GM19328 (cell line): ENCODE results near the gene ZNF512B.
"Not testable (repeated sequence)": the region's sequence is repeated elsewhere in the genome, so short reads cannot be mapped to it uniquely, and the experiment has no call there.

Experiments
- ATAC-seq: cut with Tn5 transposase; IDR thresholded peaks from one replicate; pipeline ENCODE4 v1.9.1; 2021; ENCODE audit warnings: mild to moderate bottlenecking, moderate library complexity; ENCODE audit not compliant: unreplicated experiment

The ZNF512B gene

GRCh38 chr20:63935447-63935846 lies 34.3 kb downstream of the ZNF512B start:
- no peak for ATAC-seq

- ATAC-seq, result no peak
These were observed 35.3 kb downstream of the ZNF512B start for GRCh38 chr20:63934271-63935068.

DNA sequence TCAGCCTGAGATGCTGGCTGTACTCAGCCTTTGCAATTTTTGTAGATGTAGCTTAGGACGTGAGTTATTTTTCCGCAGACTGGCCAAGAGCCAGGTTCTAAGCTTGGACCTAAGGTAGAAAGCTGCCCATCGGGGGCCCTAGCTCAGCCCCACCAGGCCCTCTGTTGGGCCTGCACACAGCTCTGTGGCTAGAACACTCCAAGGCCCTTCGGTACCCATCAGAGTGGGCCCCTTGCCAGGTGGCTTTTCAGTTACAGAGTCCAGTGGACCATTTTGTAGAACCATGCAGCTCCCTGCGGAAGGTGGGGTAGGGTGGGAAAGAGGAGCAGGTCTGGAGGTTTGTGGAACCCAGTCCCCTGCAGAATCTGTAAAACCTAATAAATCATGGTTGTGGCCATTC lies 36.1 kb downstream of the ZNF512B start:
- ATAC-seq, result no peak

DNA sequence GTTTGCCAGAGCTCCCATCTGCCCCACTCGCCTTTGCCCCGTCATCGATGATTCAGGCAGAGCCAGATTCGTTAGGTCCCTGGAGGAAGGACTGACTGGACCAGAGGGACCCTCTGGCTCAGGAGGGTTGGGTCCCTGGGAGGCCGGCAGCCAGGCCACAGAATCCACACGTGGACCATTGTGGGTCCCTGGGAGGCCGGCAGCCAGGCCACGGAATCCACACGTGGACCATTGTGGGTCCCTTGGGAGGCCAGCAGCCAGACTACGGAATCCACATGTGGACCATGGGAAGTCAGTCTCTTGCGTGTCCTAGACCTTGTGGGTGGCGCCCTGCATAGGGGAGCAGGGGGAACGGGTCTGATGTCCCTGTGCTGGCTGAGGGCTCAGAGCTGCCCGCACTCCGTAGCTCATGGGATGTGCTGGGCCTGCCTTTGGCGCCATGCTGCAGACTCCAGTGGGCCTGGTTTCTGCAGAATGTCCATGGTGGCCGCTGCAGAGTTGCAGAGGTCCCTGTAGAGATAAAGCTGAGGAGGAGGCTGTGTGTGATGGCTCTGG lies 37.0 kb downstream of the ZNF512B start:
- ATAC-seq, result no peak

DNA sequence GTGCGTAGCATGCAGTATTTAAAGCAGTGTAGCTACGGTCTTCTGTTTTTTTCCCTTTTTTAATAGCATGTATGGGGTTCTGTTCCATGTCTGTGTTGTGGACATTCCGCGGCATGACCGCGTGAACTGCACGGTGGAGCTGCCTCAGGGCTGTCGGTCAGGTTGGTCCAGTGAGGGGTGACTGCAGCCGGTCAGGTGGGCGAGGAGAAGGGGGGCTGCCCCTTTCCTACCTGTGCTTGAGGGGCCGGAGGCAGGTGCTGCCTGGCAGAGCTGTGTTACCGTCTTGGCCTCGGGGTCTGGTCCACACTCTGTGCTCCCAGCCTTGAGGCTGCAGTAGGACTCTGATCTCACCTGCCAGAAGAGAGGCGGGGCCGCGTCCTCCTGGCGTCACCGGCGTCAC lies 38.0 kb downstream of the ZNF512B start:
- ATAC-seq, result no peak

DNA sequence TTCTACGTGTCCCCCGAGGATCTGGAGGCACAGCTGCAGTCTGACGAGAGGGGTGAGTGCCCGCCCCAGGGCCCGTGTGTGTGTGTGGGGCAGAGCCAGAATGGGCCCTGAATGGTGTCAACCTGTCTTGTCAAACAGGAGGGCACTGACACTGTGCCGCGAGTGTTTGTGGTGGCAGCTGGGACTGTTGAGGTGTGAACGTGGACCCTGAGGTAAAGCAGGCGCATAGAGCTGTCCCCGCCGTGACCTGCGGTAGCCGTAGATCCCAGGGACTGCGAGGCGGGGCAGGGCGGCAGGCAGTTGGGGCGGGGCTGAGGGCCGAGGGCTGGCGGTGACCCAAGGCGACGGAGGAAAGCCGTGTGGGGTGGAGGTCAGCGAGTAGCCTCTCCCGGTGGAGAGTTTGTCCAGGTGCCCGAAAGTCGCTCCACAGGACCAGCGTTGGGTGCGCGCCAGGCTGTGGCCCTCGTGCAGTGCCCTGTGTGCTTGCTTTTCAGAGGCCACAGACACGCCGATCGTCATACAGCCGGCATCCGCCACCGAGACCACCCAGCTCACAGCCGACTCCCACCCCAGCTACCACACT lies 38.7 kb downstream of the ZNF512B start:
- ATAC-seq, result no peak

GRCh38 chr20:63929473-63929883 lies 40.3 kb downstream of the ZNF512B start:
- ATAC-seq, result not testable (repeated sequence)

GRCh38 chr20:63929071-63929470 lies 40.7 kb downstream of the ZNF512B start:
- ATAC-seq, result no peak

- no peak for ATAC-seq
These were observed 43.4 kb downstream of the ZNF512B start for GRCh38 chr20:63926298-63926697.

GRCh38 chr20:63924241-63924640 lies 45.5 kb downstream of the ZNF512B start:
- ATAC-seq, result no peak

DNA sequence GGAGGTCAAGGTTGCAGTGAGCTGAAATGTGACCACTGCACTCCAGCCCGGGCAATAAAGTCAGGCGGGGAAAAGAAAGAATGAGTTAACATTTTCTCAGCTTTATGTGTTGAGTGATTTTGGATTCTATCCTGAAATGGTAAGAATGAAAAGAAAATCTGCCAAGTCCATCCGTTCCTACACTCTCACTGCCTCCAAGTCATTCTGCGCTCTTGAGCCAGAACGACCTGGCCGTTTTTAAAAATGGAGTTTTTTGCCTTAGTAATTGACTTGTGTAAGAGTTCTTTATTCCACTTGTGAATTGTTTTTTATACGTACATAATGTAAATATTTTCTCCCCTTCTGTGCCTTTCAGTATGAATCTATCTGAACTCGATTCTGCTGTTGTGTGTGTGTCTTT lies 46.1 kb downstream of the ZNF512B start:
- no peak for ATAC-seq

GRCh38 chr20:63920226-63920625 lies 49.5 kb downstream of the ZNF512B start:
- ATAC-seq, result no peak

- no peak for ATAC-seq
These were observed 50.6 kb downstream of the ZNF512B start for GRCh38 chr20:63919130-63919529.

- no peak for ATAC-seq
These were observed 51.9 kb downstream of the ZNF512B start for GRCh38 chr20:63917811-63918210.

- not testable (repeated sequence) for ATAC-seq
These were observed 53.3 kb downstream of the ZNF512B start for GRCh38 chr20:63916371-63916939.

- no peak for ATAC-seq
These were observed 54.3 kb downstream of the ZNF512B start for GRCh38 chr20:63915471-63915870.

DNA sequence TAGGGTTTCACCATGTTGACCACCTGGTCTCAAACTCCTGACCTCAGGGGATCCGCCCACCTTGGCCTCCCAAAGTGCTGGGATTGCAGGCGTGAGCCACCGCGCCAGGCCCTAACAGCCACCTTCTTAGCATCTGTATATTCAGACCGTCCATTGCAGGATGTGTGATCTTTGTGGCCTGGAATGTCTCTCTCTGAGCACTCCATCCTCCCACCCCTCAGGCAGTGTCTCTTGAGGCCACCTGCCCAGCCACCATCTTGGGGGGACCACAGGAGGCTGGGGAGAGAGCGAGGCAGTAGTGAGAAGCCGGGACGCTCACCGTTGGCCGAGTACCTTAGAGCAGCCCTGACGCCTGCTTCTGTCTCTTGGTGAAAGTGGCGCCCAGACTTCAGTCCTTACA lies 56.0 kb downstream of the ZNF512B start:
- ATAC-seq, result no peak

- ATAC-seq, result no peak
These were observed 58.6 kb downstream of the ZNF512B start for GRCh38 chr20:63911176-63911575.

DNA sequence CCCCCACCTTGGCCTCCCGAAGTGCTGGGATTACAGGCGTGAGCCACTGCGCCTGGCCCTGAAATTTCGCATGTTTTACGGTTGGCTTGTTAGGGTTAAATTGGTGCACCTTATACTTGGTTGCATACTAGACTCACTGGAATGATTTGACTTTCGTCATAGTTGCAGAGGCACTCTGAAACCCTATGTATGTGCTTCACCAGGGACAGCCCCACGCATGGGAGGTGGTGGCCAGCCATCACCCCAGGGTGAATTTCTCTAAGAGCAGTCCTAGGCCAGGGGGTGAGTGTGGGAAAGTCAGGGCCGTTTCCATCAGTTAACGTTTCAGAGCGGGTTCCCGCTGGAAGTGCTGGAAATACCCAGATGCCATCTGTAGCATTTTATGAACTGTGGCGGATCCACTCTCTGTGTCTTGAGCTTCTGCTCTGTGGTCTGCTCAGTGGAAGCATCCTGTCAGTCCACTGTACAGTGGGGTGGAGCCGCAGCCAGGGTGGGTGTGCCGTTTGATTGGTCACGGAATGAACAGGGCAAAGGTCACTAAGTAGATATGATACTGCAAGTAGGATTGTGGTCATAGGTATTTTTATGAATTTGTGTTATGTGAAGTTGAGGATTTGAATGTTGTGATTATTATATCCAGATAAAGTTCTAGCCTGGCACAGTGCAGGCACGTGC lies 61.6 kb downstream of the ZNF512B start:
- no peak for ATAC-seq
